Measurements from ENCODE around the gene SLC4A11. TPM values are rescaled to one million over a fixed set of nuclear protein-coding genes. Genes with fewer than 3 reads are reported as not detected.

SLC4A11 gene
- total and polyA plus RNA-seq, 10 of the 15 experiments (the other 5 are each of a cell fraction or from before 2014, with no cell fraction given) = 0.07 to 2.3 (median 1.1) TPM

- no peak for TF ChIP-seq MAX (IDR thresholded peaks at IDR 0.05; ENCODE audit: low read depth, low read length)
- Histone ChIP-seq H3K9me3 (replicated peaks; ENCODE audit: control insufficient read depth, insufficient read depth, low read length) (no peaks in the 10 kb centered on the region), H3K9ac (ENCODE audit: control insufficient read depth, insufficient read depth, low read length) (no peak overlapping the region), H3K79me2 (ENCODE audit: control insufficient read depth, insufficient read depth, low read length) (no peaks in the 10 kb centered on the region), H3K4me2 (ENCODE audit: control insufficient read depth, insufficient read depth) (no peak overlapping the region), H3K27ac (ENCODE audit: control insufficient read depth, insufficient read depth) (no peak overlapping the region), H4K20me1 (ENCODE audit: control insufficient read depth, insufficient read depth) (0 out of 2 replicates have a peak, but pooled peaks cover 2% of the 10 kb centered on the region), H3K4me3 (no peak overlapping the region), H3K4me1 (ENCODE audit: control insufficient read depth, insufficient read depth, low read length) (no peaks in the 10 kb centered on the region), H2AFZ (ENCODE audit: control insufficient read depth, low read depth, low read length) (no peak overlapping the region), H3K27me3 (replicated peaks in 1 of 2; ENCODE audit: control insufficient read depth in 2 of 2, insufficient read depth in 2 of 2, low read length in 1 of 2) (no peaks in the 10 kb centered on the region), H3K36me3 (ENCODE audit: control insufficient read depth in 2 of 2, insufficient read depth in 2 of 2, low read length in 1 of 2) (peaks cover 11 to 32% of the 10 kb centered on the region in 2 experiments; a peak in 3 of 4 replicates)
- intact Hi-C loops (cut with micrococcal nuclease; ENCODE audit: unreplicated experiment) (no loop called here), in situ Hi-C loops (cut with MboI) (no loop called here)
- ChIA-PET RAD21 (ENCODE audit: unreplicated experiment) (interaction anchor here (0.5 kb wide), 1 partner anchor 10 kb away, joined by 3 read pairs; no protein-coding TSS in a partner anchor), SMC1A (ENCODE audit: uncharacterized antibody, unreplicated experiment) (no interaction called here), POLR2A (interaction anchor here (0.5 kb wide), 1 partner anchor 16 kb away, joined by 5 read pairs; no protein-coding TSS in a partner anchor), CTCF (no interaction called here)
- 96% methylated on average over 18 of the region's 18 CpGs for WGBS (ENCODE audit: insufficient coverage, insufficient replicate concordance, low lambda C conversion rate, missing lambda C conversion rate)
- BruUV-seq (replicated peaks) = no TSS peak
- DNase-seq (ENCODE audit: low read depth, low spot score) (no peak), ATAC-seq (no peak), FAIRE-seq (no peak)
Observed at GRCh38 chr20:3192226-3193015, 46.6 kb downstream of the SLC4A11 start.

- H3K4me3 ChIP-seq = no peak overlapping the region
- no peak for FAIRE-seq
- ATAC-seq = no peak
- ChIA-PET CTCF (no interaction called here), SMC1A (ENCODE audit: uncharacterized antibody, unreplicated experiment) (no interaction called here), POLR2A (no interaction called here), RAD21 (ENCODE audit: unreplicated experiment) (no interaction called here)
- 0 out of 2 replicates have a peak, but pooled peaks cover 2% of the 10 kb centered on the region for H4K20me1 ChIP-seq (ENCODE audit: control insufficient read depth, insufficient read depth)
- intact Hi-C loops (cut with micrococcal nuclease; ENCODE audit: unreplicated experiment) (no loop called here), in situ Hi-C loops (cut with MboI) (no loop called here)
- no peaks in the 10 kb centered on the region for H3K27me3 ChIP-seq (replicated peaks in 1 of 2; ENCODE audit: control insufficient read depth in 2 of 2, insufficient read depth in 2 of 2, low read length in 1 of 2)
- H2AFZ ChIP-seq (ENCODE audit: control insufficient read depth, low read depth, low read length) = no peak overlapping the region
- no TSS peak for BruUV-seq (replicated peaks)
- 94% methylated on average over 14 of the region's 14 CpGs for WGBS (ENCODE audit: insufficient coverage, insufficient replicate concordance, low lambda C conversion rate, missing lambda C conversion rate)
- H3K79me2 ChIP-seq (ENCODE audit: control insufficient read depth, insufficient read depth, low read length) = no peaks in the 10 kb centered on the region
- no peak overlapping the region for H3K27ac ChIP-seq (ENCODE audit: control insufficient read depth, insufficient read depth)
- no peaks in the 10 kb centered on the region for H3K4me1 ChIP-seq (ENCODE audit: control insufficient read depth, insufficient read depth, low read length)
- no peak for DNase-seq (ENCODE audit: low read depth, low spot score)
- H3K36me3 ChIP-seq (ENCODE audit: control insufficient read depth in 2 of 2, insufficient read depth in 2 of 2, low read length in 1 of 2) = peaks cover 11 to 32% of the 10 kb centered on the region in 2 experiments; a peak in 3 of 4 replicates
- no peak overlapping the region for H3K4me2 ChIP-seq (ENCODE audit: control insufficient read depth, insufficient read depth)
- H3K9me3 ChIP-seq (replicated peaks; ENCODE audit: control insufficient read depth, insufficient read depth, low read length) = no peaks in the 10 kb centered on the region
- H3K9ac ChIP-seq (ENCODE audit: control insufficient read depth, insufficient read depth, low read length) = no peak overlapping the region
- TF ChIP-seq NFIC (IDR thresholded peaks at IDR 0.05; ENCODE audit: low read depth, low read length) (no peak), CHD1 (IDR thresholded peaks at IDR 0.05; ENCODE audit: low read depth, low read length) (no peak), SMAD1 (IDR thresholded peaks at IDR 0.05; ENCODE audit: low read depth, partially characterized antibody) (no peak), USF2 (IDR thresholded peaks at IDR 0.05; ENCODE audit: borderline replicate concordance, low read depth, low read length) (no peak), IRF3 (IDR thresholded peaks at IDR 0.05) (no peak), SKIL (IDR thresholded peaks at IDR 0.05; ENCODE audit: low read depth, poor library complexity, severe bottlenecking) (no peak), HDAC6 (IDR thresholded peaks at IDR 0.05; ENCODE audit: unreplicated experiment) (no peak), NKRF (conservative IDR thresholded peaks at IDR 0.05) (no peak)
Observed at GRCh38 chr20:3190681-3191111, 48.3 kb downstream of the SLC4A11 start.

All from GM12878 (cell line).